Dedifferentiated amniotic fluid mesenchymal stem cell (primary cell): ENCODE measurements around the gene SLC12A7.
"Not testable (repeated sequence)": the region's sequence is repeated elsewhere in the genome, so short reads cannot be mapped to it uniquely, and the experiment has no call there.

Experiments used
- DNase-seq: peaks from one replicate; pipeline ENCODE4 v3.0.0-alpha.2; 2016; ENCODE audit errors: extremely low spot score

SLC12A7 gene

DNA sequence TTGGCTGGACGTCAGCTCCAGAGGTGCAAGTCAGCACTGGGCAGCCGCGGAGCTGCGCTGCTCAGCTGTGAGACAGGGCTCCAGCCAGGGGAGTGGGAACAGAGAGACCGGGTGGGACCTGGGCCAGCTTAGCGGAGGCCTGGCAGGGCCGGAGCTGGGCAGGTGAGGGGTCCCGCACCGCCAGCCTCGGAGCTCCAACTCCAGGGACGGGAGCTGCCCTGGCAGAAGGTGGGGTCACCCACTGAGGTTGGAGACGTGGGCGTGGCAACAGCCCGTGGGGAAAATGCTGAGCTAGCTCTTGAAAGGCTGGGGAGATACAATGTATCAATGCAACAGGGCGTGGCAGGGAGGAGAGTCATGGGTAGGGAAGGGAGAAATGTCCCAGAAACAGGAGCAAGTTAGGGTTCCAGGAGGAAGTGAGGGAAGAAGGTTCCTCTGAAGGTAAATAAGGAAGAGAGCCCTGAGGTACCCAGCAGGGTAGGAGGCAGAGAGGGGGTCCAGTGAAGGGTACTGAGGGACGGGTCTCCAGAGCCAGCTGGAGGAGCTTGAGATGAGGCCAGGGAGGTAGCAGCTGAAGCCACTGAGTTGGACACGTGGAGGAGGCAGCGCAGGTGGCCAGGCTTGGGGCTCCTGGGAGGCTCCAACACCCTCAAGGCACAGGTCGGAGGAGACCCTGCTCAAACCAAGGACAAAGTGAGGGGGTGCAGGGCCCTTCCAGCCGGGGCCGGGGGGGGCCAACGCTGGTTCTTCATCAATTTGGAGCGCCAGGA lies 104.0 kb downstream of the SLC12A7 start:
- DNase-seq = no peak

DNA sequence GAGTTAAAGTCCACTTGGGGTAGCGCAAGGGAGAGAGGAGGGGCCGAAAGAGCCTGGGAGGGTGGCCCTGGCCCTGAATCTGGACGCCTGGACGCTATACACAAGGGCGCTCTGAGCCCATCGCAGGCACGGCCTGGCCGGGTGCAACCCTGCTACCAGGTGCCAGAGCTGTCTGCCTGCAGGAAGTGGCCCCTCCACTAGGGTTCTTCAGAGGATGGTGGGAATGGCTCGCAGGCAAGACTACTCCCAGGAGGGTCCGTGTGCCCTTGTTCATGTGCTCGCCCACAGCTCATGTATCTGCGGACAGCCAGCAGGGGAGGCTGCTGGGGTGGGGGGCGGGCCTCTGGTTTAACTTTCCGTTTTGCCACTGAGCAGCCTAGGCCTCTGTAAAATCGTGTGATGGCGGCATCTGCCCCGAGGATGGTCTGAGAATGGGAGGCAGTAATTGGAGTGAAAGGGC lies 104.6 kb downstream of the SLC12A7 start:
- no peak for DNase-seq

DNA sequence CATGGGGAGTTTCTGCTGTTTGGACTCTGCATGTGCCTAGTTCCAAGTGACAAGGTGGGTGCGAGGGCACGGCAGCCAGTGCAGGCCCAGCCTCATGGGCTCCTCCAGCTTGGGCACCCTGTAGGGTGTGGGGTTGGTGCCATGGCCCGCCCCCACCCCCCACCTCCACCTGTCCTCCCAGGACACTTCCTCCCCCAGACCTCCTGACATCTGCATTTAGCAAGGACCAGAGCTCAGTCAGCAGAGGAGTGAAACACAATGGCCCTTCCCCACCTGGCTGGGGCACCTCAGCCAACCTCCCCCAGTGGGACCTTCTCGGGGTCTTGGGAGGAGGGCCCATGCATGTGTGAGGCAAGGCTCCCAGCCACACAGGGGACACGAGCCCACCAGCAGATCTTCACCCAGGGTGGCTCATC lies 105.2 kb downstream of the SLC12A7 start:
- no peak for DNase-seq

- DNase-seq = no peak
Observed at GRCh38 chr5:1005904-1006655, 105.8 kb downstream of the SLC12A7 start.

DNA sequence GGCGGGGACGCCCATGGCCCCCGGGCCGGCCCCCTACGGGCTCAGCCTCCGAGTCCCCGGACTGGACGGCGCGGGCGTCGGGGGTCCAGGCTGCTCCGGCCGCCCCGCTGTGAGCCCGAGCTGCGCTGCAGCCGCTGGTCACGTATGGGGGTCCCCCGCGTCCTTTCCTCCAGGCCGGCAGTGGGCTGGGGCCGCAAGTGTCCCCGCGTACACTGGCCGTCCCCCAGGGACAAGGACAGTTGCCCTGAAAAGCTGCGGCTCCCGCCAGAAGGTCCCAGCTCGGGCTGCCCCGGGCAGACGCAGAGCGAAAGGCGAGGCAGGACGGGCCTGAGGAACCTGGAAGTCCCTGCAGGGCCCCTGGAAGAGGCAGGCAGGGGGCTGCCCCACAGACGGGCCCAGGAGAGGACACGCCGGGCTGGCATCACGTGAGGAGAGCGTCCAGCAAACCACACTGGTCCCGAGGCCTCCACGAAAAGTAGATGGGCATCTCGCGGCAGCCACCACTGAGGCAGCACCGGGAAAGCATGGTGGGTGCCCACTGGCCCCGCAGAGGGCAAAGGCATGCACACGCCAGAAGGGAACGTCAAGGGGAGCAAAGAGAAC lies 106.5 kb downstream of the SLC12A7 start:
- no peak for DNase-seq

GRCh38 chr5:1004461-1005248 lies 107.2 kb downstream of the SLC12A7 start:
- no peak for DNase-seq

DNA sequence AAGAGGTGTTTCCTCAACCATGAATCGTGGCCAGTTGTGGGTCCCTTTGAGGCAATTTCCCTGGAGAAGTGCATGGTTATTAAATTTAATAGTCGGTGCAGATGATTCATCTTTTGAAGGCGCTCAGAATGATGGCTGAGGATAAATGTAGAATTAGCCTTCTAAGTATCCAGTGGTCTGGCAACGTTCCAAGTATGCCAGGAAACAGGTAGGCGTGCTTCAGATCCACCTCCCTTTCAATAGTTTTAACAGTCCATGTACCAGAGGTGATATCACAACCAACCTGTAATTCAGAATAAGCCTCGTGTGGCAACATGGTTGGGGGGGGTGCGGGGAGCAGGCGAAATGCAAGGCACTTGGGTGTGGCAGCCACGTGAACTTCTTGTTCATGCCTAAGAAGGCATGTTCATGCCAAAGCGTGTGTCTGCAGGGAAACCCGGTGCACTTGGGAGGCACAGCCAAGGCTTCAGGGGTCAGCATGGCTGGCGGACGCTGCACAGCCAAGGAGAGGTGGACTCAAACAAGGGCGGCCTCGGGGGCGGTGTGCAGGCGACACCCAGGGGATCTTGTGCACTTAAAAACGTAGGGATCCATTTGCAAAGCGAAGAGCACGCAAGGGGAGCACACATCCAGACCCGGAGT lies 108.4 kb downstream of the SLC12A7 start:
- DNase-seq = no peak

GRCh38 chr5:1002836-1003235 lies 109.0 kb downstream of the SLC12A7 start:
- no peak for DNase-seq

- no peak for DNase-seq
Observed at GRCh38 chr5:1002271-1002546, 109.7 kb downstream of the SLC12A7 start.

GRCh38 chr5:1001406-1002270 lies 110.2 kb downstream of the SLC12A7 start:
- DNase-seq = no peak

DNA sequence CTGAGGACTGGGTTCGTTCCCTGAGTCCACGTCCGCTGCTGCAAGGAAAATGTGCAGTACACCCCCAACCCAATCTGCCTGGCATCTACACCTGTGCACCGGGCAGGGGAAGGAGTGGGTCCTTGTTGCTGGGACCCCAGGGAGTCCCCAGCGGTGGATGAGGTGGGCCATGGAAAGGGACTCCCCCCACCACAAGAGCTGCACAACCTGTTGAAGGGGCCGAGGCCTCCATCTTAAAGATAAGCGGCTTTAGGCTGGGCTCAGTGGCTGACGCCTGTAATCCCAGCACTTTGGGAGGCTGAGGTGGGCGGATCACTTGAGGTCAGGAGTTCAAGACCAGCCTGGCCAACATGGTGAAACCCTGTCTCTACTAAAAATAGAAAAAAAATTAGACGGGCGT lies 111.0 kb downstream of the SLC12A7 start:
- DNase-seq = not testable (repeated sequence)
